T follicular helper cell (primary cell): ENCODE data around the gene FRMPD2.
"Not testable (repeated sequence)": the region's sequence is repeated elsewhere in the genome, so short reads cannot be mapped to it uniquely, and the experiment has no call there.

Source experiments
- DNase-seq: peaks from one replicate; pipeline ENCODE4 v3.0.0-alpha.2; 2020; ENCODE audit warnings: low read depth

The FRMPD2 gene

GRCh38 chr10:48232717-48233447 is 41.6 kb downstream of the FRMPD2 start:
- no peak for DNase-seq

- no peak for DNase-seq
Observed at GRCh38 chr10:48231699-48232315, 42.7 kb downstream of the FRMPD2 start.

- DNase-seq: no peak
Observed at GRCh38 chr10:48231178-48231577, 43.3 kb downstream of the FRMPD2 start.

GRCh38 chr10:48227213-48227612 is 47.3 kb downstream of the FRMPD2 start:
- DNase-seq: no peak

- DNase-seq: no peak
Observed at GRCh38 chr10:48224979-48225560, 49.4 kb downstream of the FRMPD2 start.

GRCh38 chr10:48224296-48224695 is 50.2 kb downstream of the FRMPD2 start:
- no peak for DNase-seq

- DNase-seq: no peak
Observed at GRCh38 chr10:48221814-48222213, 52.7 kb downstream of the FRMPD2 start.

GRCh38 chr10:48221031-48221430 is 53.5 kb downstream of the FRMPD2 start:
- DNase-seq: not testable (repeated sequence)

GRCh38 chr10:48219194-48219593 is 55.3 kb downstream of the FRMPD2 start:
- no peak for DNase-seq

- no peak for DNase-seq
Observed at GRCh38 chr10:48216744-48217143, 57.8 kb downstream of the FRMPD2 start.

GRCh38 chr10:48216204-48216505 is 58.3 kb downstream of the FRMPD2 start:
- DNase-seq: no peak

- DNase-seq: no peak
Observed at GRCh38 chr10:48215486-48216203, 58.9 kb downstream of the FRMPD2 start.

GRCh38 chr10:48214716-48215485 is 59.6 kb downstream of the FRMPD2 start:
- DNase-seq: no peak

- no peak for DNase-seq
Observed at GRCh38 chr10:48213047-48213446, 61.4 kb downstream of the FRMPD2 start.

- no peak for DNase-seq
Observed at GRCh38 chr10:48211777-48212176, 62.7 kb downstream of the FRMPD2 start.

- DNase-seq: no peak
Observed at GRCh38 chr10:48210966-48211365, 63.5 kb downstream of the FRMPD2 start.

GRCh38 chr10:48210391-48210790 is 64.1 kb downstream of the FRMPD2 start:
- no peak for DNase-seq

GRCh38 chr10:48209241-48209640 is 65.3 kb downstream of the FRMPD2 start:
- no peak for DNase-seq

- no peak for DNase-seq
Observed at GRCh38 chr10:48207853-48208252, 66.6 kb downstream of the FRMPD2 start.

GRCh38 chr10:48206482-48207250 is 67.8 kb downstream of the FRMPD2 start:
- no peak for DNase-seq

GRCh38 chr10:48205918-48206317 is 68.6 kb downstream of the FRMPD2 start:
- no peak for DNase-seq
